K562 (cell line): Measurements from ENCODE around the gene RUNX1. TPM values are rescaled to one million over a fixed set of nuclear protein-coding genes. Genes with fewer than 3 reads are reported as not detected.

Source experiments
- CSDE1 ChIP-seq, 2 experiments: fragments of 450-650 bp; IDR thresholded peaks; 2 replicates each; pipeline ENCODE4 v1.6.1; 2016; ENCODE audit warnings: mild to moderate bottlenecking in 1 of 2
- DDX20 ChIP-seq: fragments of 450-650 bp; IDR thresholded peaks from 2 replicates; pipeline ENCODE4 v1.6.1; 2016; ENCODE audit warnings: missing genetic modification characterization, low read depth, mild to moderate bottlenecking, missing compliant biosample characterization, moderate library complexity
- GATA2 ChIP-seq: sonication (generic); formaldehyde crosslinking; IDR thresholded peaks from 2 replicates; pipeline ENCODE4 v1.4.0; 2020; ENCODE audit warnings: mild to moderate bottlenecking, missing genetic modification reagents
- IFI16 ChIP-seq: fragments of 250-450 bp; sonication (Bioruptor Pico); IDR thresholded peaks from 2 replicates; pipeline ENCODE4 v2.1.2; 2022; ENCODE audit warnings: mild to moderate bottlenecking, inconsistent platforms
- MTA3 ChIP-seq: fragments of 450-650 bp; formaldehyde crosslinking; IDR thresholded peaks from 2 replicates; pipeline ENCODE4 v1.6.1; 2017; ENCODE audit warnings: mild to moderate bottlenecking, borderline replicate concordance
- ZBTB17 ChIP-seq: fragments of 450-650 bp; formaldehyde crosslinking; IDR thresholded peaks from 2 replicates; pipeline ENCODE4 v1.4.0; 2020; ENCODE audit warnings: mild to moderate bottlenecking
- ZNF143 ChIP-seq: sonication (generic); formaldehyde crosslinking; IDR thresholded peaks from 2 replicates; pipeline ENCODE4 v1.9.0; 2022; ENCODE audit warnings: mild to moderate bottlenecking, missing genetic modification reagents
- polyA plus RNA-seq, 8 experiments: library from polyadenylated mRNA; depleted of rRNA in 4 of 8; stranded (reverse) in 5 of 8; unstranded in 3 of 8; fragments of >200 nt; fragmentation: Nextera tagmentation in 2 of 8; fragmentation: Illumina TruSeq in 1 of 8; extraction: Ambion mirVana in 2 of 8; extraction: Trizol in 1 of 8; gene quantifications; 2 replicates each; pipeline versions ENCODE4 v1.2.1 to v1.2.3, GENCODE V29; 2011 to 2014; ENCODE audit warnings: inconsistent platforms in 1 of 8, missing spikeins in 1 of 8
- total RNA-seq, 7 experiments: library from RNA; depleted of rRNA in 6 of 7; stranded (reverse); fragments of >200 nt in 6 of 7; fragmentation: Illumina TruSeq in 2 of 7; extraction: Trizol in 2 of 7; gene quantifications; 2 replicates each; pipeline versions ENCODE4 v1.2.1 to v1.2.3, GENCODE V29; 2011 to 2021; ENCODE audit warnings: low replicate concordance in 1 of 7
- TF ChIP-seq, protein P1 (sequence below): fragments of 250-450 bp; sonication (Bioruptor Pico); IDR thresholded peaks from 2 replicates; pipeline ENCODE4 v1.5.0; 2020; ENCODE audit warnings: mild to moderate bottlenecking, borderline replicate concordance
- TF ChIP-seq, protein P2 (sequence below), 2 experiments: fragments of 450-650 bp in 1 of 2; sonication (generic) in 1 of 2; formaldehyde crosslinking in 1 of 2; IDR thresholded peaks; 2 replicates each; pipeline versions ENCODE4 v1.7.1 to v1.9.0; 2016 to 2022; ENCODE audit warnings: inconsistent platforms in 1 of 2, mild to moderate bottlenecking in 1 of 2, missing genetic modification reagents in 1 of 2

Gene RUNX1
- total and polyA plus RNA-seq, 9 of the 15 experiments (the other 6 are each of a cell fraction or from before 2014, with no cell fraction given) = 2.2 to 68.6 (median 17.8) TPM

DNA sequence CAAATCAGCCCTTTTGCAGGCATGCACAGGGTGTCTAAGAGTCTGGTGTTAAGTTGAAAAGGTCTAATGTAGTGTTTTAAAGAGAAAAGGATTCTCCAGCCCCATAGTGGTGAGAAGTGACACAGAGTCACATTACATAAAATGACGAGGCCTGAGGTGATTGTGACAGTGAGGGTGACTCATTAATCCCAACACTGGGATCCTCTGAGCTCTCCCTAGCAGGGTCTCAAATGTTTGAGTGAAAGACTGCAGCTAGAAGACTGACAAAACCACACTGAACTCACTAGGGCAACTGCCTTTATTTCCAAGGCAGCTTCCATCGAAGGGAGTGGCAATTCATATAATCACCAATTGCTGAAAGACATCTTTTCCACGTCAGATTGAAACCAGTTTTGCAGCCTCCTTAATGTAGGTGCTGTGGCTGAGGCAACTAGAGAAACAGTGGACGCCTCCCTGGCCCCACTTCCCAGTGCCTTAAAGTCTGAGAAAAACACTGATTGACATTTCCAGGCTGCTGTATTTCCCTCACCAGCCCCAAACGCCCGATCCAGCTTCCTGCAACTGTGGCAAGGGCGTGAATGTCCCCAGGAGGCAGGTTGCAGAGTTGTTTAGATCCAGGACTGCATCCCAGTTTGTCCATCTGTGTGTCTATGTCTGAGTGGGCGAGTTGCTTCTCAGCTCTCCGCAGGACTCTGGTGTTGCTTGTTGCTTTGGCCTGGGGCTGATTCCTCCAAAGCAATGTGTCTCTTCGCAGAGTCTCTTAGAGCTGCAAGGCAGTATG, 81.4 kb downstream of the RUNX1 start (continued):
- TF ChIP-seq MTA3 (0 out of 2 replicates have a peak, but pooled peaks have one; percentile 38), IFI16 (no peak), ZBTB17 (no peak), CSDE1 (IDR thresholded peaks at IDR 0.05) (no peak), GATA2 (CRISPR knock-in tag) (no peak), ZNF143 (CRISPR knock-in tag) (no peak), DDX20 (tag) (no peak)
- TF ChIP-seq, protein P1, sequence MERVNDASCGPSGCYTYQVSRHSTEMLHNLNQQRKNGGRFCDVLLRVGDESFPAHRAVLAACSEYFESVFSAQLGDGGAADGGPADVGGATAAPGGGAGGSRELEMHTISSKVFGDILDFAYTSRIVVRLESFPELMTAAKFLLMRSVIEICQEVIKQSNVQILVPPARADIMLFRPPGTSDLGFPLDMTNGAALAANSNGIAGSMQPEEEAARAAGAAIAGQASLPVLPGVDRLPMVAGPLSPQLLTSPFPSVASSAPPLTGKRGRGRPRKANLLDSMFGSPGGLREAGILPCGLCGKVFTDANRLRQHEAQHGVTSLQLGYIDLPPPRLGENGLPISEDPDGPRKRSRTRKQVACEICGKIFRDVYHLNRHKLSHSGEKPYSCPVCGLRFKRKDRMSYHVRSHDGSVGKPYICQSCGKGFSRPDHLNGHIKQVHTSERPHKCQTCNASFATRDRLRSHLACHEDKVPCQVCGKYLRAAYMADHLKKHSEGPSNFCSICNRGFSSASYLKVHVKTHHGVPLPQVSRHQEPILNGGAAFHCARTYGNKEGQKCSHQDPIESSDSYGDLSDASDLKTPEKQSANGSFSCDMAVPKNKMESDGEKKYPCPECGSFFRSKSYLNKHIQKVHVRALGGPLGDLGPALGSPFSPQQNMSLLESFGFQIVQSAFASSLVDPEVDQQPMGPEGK = no peak
- TF ChIP-seq, protein P2, sequence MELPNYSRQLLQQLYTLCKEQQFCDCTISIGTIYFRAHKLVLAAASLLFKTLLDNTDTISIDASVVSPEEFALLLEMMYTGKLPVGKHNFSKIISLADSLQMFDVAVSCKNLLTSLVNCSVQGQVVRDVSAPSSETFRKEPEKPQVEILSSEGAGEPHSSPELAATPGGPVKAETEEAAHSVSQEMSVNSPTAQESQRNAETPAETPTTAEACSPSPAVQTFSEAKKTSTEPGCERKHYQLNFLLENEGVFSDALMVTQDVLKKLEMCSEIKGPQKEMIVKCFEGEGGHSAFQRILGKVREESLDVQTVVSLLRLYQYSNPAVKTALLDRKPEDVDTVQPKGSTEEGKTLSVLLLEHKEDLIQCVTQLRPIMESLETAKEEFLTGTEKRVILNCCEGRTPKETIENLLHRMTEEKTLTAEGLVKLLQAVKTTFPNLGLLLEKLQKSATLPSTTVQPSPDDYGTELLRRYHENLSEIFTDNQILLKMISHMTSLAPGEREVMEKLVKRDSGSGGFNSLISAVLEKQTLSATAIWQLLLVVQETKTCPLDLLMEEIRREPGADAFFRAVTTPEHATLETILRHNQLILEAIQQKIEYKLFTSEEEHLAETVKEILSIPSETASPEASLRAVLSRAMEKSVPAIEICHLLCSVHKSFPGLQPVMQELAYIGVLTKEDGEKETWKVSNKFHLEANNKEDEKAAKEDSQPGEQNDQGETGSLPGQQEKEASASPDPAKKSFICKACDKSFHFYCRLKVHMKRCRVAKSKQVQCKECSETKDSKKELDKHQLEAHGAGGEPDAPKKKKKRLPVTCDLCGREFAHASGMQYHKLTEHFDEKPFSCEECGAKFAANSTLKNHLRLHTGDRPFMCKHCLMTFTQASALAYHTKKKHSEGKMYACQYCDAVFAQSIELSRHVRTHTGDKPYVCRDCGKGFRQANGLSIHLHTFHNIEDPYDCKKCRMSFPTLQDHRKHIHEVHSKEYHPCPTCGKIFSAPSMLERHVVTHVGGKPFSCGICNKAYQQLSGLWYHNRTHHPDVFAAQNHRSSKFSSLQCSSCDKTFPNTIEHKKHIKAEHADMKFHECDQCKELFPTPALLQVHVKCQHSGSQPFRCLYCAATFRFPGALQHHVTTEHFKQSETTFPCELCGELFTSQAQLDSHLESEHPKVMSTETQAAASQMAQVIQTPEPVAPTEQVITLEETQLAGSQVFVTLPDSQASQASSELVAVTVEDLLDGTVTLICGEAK (IDR thresholded peaks at IDR 0.05) = no peak
- TF ChIP-seq, protein P2 (CRISPR knock-in tag; IDR thresholded peaks at IDR 0.05) = no peak
